Measurements from ENCODE around the gene PRDM5.

Gene PRDM5

DNA sequence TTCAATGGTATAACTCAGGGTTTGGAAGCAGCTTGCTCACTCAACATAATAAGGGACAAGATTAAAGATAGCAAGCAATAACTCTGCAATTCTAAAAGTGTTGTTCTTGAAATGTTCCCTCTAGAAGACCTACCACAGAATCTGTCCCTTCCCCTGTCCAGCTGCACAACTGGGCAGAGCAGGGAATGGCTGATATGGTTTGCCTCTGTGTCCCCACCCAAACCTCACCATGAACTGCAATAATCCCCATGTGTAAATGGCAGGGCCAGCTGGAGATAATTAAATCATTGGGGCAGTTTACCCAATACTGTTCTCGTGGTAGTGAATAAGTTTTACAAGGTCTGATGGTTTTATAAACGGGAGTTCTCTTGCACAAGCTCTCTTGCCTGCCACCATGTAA, 19.1 kb downstream of the PRDM5 start:
- H3K36me3 ChIP-seq (ENCODE audit: insufficient read depth, low read length), result peaks cover 7% of the 10 kb centered on the region
- H3K9me3 ChIP-seq (replicated peaks; ENCODE audit: low read length), result no peaks in the 10 kb centered on the region
- no peaks in the 10 kb centered on the region for H3K27me3 ChIP-seq (ENCODE audit: control insufficient read depth, insufficient read depth, low read length)
- H3K4me3 ChIP-seq (ENCODE audit: low read length), result no peak overlapping the region
- no peak overlapping the region for H3K9ac ChIP-seq (ENCODE audit: low read depth, low read length)
- H3K4me2 ChIP-seq (ENCODE audit: low read length), result no peak overlapping the region
- H3K4me1 ChIP-seq (ENCODE audit: control insufficient read depth, insufficient read depth, low read length), result no peaks in the 10 kb centered on the region

DNA sequence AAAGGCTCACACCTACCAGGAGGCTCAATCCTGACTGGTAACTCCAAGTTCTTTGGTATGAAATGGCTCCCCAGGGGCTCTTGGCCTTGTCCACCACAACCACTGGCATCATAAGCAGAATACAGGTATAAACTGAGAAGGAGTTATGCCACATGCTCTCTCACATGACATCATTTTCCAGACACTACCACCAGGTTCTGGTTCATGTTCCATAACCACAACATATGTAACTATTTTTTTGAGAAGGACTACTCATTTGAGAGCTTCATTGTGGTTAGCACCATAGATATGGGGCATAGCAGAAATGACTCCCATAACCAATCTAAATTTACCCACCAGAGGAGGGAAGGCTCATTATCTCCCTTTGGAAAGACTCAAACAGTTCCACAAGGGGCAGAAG, 19.6 kb downstream of the PRDM5 start:
- Histone ChIP-seq H3K27me3 (ENCODE audit: control insufficient read depth, insufficient read depth, low read length) (no peaks in the 10 kb centered on the region), H3K4me1 (ENCODE audit: control insufficient read depth, insufficient read depth, low read length) (no peaks in the 10 kb centered on the region), H3K9ac (ENCODE audit: low read depth, low read length) (no peak overlapping the region), H3K4me2 (ENCODE audit: low read length) (no peak overlapping the region), H3K9me3 (replicated peaks; ENCODE audit: low read length) (no peaks in the 10 kb centered on the region), H3K36me3 (ENCODE audit: insufficient read depth, low read length) (peaks cover 7% of the 10 kb centered on the region), H3K4me3 (ENCODE audit: low read length) (no peak overlapping the region)

DNA sequence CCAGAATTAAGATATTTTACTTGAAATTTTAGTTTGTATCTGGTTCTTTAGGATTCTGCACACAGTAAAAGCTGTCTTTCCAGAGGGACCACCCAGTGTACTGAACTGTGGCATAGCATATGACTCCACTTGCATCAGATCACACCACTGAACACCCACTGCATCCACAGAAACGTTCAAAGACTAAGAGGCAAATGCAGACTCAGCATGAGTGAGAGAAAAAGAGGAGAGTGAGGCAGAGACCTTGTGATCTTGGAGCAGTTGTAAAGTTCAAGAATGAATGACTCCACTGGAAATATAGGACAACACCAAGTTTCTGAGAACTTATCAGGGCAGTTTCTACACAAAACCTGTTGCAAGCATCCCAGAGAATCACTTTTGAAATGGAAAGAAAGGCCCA, 20.8 kb downstream of the PRDM5 start:
- Histone ChIP-seq H3K4me3 (ENCODE audit: low read length) (no peak overlapping the region), H3K4me2 (ENCODE audit: low read length) (no peak overlapping the region), H3K27me3 (ENCODE audit: control insufficient read depth, insufficient read depth, low read length) (no peaks in the 10 kb centered on the region), H3K4me1 (ENCODE audit: control insufficient read depth, insufficient read depth, low read length) (no peaks in the 10 kb centered on the region), H3K36me3 (ENCODE audit: insufficient read depth, low read length) (peaks cover 7% of the 10 kb centered on the region), H3K9ac (ENCODE audit: low read depth, low read length) (no peak overlapping the region), H3K9me3 (replicated peaks; ENCODE audit: low read length) (no peaks in the 10 kb centered on the region)

DNA sequence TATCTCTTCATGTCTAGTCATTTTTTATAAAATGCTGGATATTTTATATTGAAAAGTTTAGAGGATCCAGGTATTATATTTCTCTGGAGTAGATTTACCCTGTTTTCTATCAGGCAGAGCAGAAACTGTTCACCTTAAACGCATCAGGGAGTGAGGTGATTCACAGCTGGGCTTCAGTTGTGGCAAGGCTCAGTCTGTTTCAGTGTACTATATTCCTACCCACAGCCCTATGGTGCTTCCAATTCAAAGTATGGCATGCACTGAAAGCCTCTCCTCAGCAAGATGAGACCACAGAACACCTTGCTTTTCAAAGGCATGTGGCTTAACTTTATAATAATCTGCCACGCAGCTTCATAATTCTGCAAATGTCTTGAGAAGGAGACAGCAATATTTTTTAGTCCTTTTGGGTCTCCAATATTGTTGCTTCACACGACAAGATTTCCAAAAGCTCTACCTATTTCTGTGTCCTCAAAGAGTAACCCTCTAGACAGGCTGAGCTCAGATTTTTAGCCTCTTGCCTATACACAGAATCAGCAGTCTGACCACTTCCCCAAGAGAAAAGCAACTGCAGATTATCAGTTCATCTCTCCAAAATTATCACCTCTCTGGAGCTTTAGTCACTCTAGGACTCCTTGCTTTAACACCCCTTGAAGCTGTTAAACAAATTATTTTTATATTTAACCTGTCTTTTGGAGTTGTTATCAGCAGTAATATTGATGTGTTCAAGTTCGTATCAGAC, 24.4 kb downstream of the PRDM5 start:
- Histone ChIP-seq H3K4me2 (ENCODE audit: low read length) (no peak overlapping the region), H3K4me3 (ENCODE audit: low read length) (no peak overlapping the region), H3K4me1 (ENCODE audit: control insufficient read depth, insufficient read depth, low read length) (no peaks in the 10 kb centered on the region), H3K9ac (ENCODE audit: low read depth, low read length) (no peak overlapping the region), H3K36me3 (ENCODE audit: insufficient read depth, low read length) (no peaks in the 10 kb centered on the region), H3K27me3 (ENCODE audit: control insufficient read depth, insufficient read depth, low read length) (no peaks in the 10 kb centered on the region), H3K9me3 (replicated peaks; ENCODE audit: low read length) (no peaks in the 10 kb centered on the region)

DNA sequence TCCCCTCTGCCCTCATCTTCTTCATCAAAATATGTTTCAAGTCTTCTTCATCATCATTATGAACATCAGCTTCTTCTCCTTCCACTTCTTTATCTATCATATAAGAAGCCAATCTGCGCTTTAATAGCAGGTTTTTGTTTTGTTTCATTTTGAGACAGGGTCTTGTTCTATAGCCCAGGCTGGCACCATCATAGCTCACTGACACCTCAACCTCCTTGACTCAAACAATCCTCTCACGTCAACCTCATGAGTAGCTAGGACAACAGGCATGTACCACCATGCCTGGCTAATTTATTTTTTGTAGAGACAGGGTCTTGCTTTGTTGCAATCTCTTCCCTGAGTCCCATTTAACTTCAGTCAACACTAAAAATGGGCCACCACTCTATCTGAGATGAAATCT, 27.0 kb downstream of the PRDM5 start:
- H3K4me3 ChIP-seq (ENCODE audit: low read length), result no peak overlapping the region
- H3K9ac ChIP-seq (ENCODE audit: low read depth, low read length), result no peak overlapping the region
- H3K9me3 ChIP-seq (replicated peaks; ENCODE audit: low read length), result no peaks in the 10 kb centered on the region
- no peak overlapping the region for H3K4me2 ChIP-seq (ENCODE audit: low read length)
- no peaks in the 10 kb centered on the region for H3K27me3 ChIP-seq (ENCODE audit: control insufficient read depth, insufficient read depth, low read length)
- no peaks in the 10 kb centered on the region for H3K4me1 ChIP-seq (ENCODE audit: control insufficient read depth, insufficient read depth, low read length)
- peaks cover 3% of the 10 kb centered on the region for H3K36me3 ChIP-seq (ENCODE audit: insufficient read depth, low read length)

DNA sequence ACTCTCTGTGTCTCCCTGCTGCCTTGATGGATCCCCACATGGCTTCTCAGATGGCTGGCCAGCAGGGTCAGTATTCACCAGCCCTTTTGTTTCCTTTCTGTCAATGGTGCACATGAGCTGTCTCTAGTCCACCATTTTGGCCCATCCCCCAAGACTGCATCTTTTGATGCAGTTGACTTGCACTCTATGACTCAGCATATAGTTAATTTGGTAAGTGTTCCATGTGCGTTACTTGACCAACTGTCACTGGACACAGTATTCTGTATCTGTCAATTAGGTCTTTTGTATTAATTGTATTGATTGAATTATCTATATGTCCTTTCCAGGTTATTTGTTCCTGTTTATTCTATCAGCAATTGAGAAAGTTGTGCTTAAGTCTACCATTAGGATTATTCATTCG, 29.2 kb downstream of the PRDM5 start:
- H3K4me1 ChIP-seq (ENCODE audit: control insufficient read depth, insufficient read depth, low read length), result no peaks in the 10 kb centered on the region
- H3K9me3 ChIP-seq (replicated peaks; ENCODE audit: low read length), result no peaks in the 10 kb centered on the region
- peaks cover 3% of the 10 kb centered on the region for H3K36me3 ChIP-seq (ENCODE audit: insufficient read depth, low read length)
- H3K4me2 ChIP-seq (ENCODE audit: low read length), result no peak overlapping the region
- no peaks in the 10 kb centered on the region for H3K27me3 ChIP-seq (ENCODE audit: control insufficient read depth, insufficient read depth, low read length)
- no peak overlapping the region for H3K9ac ChIP-seq (ENCODE audit: low read depth, low read length)
- H3K4me3 ChIP-seq (ENCODE audit: low read length), result no peak overlapping the region

DNA sequence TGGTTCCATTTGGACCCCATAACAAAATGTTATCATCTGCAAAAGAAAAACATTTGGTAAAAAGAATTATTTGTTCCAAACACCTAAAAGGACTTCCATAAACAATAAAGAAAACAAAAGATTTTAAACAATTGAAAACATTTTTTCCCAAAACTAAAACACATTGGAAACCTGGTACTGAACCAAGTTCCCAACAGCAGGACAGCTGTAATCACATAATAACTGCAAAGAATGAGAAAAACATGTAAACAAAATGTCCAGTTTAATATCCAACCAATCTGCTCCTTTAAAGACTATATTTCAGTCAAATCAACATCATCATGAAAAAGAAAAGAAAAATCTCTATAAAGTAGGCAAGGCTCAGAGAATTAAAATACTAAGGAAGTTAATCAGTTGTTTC, 36.3 kb downstream of the PRDM5 start:
- H3K9me3 ChIP-seq (replicated peaks; ENCODE audit: low read length), result no peaks in the 10 kb centered on the region
- no peak overlapping the region for H3K4me2 ChIP-seq (ENCODE audit: low read length)
- H3K36me3 ChIP-seq (ENCODE audit: insufficient read depth, low read length), result no peaks in the 10 kb centered on the region
- no peaks in the 10 kb centered on the region for H3K27me3 ChIP-seq (ENCODE audit: control insufficient read depth, insufficient read depth, low read length)
- H3K4me1 ChIP-seq (ENCODE audit: control insufficient read depth, insufficient read depth, low read length), result no peaks in the 10 kb centered on the region
- no peak overlapping the region for H3K9ac ChIP-seq (ENCODE audit: low read depth, low read length)
- H3K4me3 ChIP-seq (ENCODE audit: low read length), result no peak overlapping the region

DNA sequence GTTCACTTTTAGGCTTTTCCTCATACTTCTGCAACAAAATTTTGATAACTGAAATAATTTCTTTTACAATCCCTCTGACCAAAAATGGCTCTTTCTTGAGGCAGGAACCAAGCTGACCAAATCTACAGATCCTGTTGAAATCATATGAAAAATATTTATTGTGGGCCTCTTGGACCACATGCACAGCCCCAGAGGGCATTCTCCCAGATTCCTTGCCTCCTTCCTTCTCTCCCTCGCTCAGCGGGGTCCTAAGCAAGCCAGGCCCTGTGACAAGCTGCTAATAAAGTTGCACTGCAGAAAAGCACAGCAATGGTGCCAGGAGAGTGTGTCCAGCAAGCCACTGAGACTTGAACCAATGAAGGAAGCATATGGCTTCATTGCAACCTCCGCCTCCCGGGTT, 40.7 kb downstream of the PRDM5 start:
- no peaks in the 10 kb centered on the region for H3K9me3 ChIP-seq (replicated peaks; ENCODE audit: low read length)
- H3K9ac ChIP-seq (ENCODE audit: low read depth, low read length), result no peak overlapping the region
- H3K27me3 ChIP-seq (ENCODE audit: control insufficient read depth, insufficient read depth, low read length), result no peaks in the 10 kb centered on the region
- H3K4me2 ChIP-seq (ENCODE audit: low read length), result no peak overlapping the region
- no peaks in the 10 kb centered on the region for H3K36me3 ChIP-seq (ENCODE audit: insufficient read depth, low read length)
- no peaks in the 10 kb centered on the region for H3K4me1 ChIP-seq (ENCODE audit: control insufficient read depth, insufficient read depth, low read length)
- no peak overlapping the region for H3K4me3 ChIP-seq (ENCODE audit: low read length)

DNA sequence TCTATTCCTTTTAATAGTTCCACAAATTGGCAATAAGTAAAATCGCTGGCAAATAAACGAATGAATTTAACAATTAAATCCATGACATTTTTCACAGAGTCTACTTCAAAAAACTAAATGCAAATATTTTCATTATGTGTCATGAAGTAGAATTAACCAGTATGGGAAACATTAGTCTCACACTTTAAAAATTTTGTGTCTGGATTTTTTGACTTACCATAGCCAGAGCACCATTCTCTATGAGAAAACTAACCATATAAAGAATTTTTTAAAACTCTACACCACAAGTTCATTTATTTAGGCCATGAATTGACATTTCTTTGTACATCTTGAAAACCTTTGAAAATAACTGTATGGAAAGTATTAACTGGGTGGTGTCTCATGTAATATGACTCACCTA, 41.2 kb downstream of the PRDM5 start:
- Histone ChIP-seq H3K4me1 (ENCODE audit: control insufficient read depth, insufficient read depth, low read length) (no peaks in the 10 kb centered on the region), H3K9ac (ENCODE audit: low read depth, low read length) (no peak overlapping the region), H3K4me3 (ENCODE audit: low read length) (no peak overlapping the region)

DNA sequence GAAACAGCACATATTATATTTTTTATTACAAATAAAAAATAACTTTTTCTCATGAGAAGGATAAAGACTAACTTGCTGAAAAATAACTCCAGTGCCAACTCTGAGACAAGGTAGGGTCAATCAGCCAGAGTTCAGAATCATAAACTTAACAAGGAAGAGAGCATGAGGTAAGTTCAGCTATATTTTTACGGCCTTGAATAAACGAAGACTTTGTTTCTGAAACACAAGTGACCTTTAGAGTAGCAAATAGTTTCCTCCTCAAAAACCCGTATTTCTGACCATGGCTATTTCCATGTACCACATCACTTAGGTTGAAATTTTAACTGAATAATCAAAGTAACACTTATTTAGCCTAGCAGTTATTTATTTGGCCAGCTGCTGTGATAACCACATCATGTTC, 45.5 kb downstream of the PRDM5 start:
- H3K27me3 ChIP-seq (ENCODE audit: control insufficient read depth, insufficient read depth, low read length), result no peaks in the 10 kb centered on the region
- H3K9ac ChIP-seq (ENCODE audit: low read depth, low read length), result no peak overlapping the region
- no peaks in the 10 kb centered on the region for H3K36me3 ChIP-seq (ENCODE audit: insufficient read depth, low read length)
- H3K4me2 ChIP-seq (ENCODE audit: low read length), result no peak overlapping the region
- H3K9me3 ChIP-seq (replicated peaks; ENCODE audit: low read length), result no peaks in the 10 kb centered on the region
- H3K4me1 ChIP-seq (ENCODE audit: control insufficient read depth, insufficient read depth, low read length), result no peaks in the 10 kb centered on the region
- H3K4me3 ChIP-seq (ENCODE audit: low read length), result no peak overlapping the region

More for the DNA sequence above, 41.2 kb downstream of the PRDM5 start:
- H3K9me3 ChIP-seq (replicated peaks; ENCODE audit: low read length), result no peaks in the 10 kb centered on the region
- no peaks in the 10 kb centered on the region for H3K36me3 ChIP-seq (ENCODE audit: insufficient read depth, low read length)
- H3K27me3 ChIP-seq (ENCODE audit: control insufficient read depth, insufficient read depth, low read length), result no peaks in the 10 kb centered on the region
- H3K4me2 ChIP-seq (ENCODE audit: low read length), result no peak overlapping the region

DNA sequence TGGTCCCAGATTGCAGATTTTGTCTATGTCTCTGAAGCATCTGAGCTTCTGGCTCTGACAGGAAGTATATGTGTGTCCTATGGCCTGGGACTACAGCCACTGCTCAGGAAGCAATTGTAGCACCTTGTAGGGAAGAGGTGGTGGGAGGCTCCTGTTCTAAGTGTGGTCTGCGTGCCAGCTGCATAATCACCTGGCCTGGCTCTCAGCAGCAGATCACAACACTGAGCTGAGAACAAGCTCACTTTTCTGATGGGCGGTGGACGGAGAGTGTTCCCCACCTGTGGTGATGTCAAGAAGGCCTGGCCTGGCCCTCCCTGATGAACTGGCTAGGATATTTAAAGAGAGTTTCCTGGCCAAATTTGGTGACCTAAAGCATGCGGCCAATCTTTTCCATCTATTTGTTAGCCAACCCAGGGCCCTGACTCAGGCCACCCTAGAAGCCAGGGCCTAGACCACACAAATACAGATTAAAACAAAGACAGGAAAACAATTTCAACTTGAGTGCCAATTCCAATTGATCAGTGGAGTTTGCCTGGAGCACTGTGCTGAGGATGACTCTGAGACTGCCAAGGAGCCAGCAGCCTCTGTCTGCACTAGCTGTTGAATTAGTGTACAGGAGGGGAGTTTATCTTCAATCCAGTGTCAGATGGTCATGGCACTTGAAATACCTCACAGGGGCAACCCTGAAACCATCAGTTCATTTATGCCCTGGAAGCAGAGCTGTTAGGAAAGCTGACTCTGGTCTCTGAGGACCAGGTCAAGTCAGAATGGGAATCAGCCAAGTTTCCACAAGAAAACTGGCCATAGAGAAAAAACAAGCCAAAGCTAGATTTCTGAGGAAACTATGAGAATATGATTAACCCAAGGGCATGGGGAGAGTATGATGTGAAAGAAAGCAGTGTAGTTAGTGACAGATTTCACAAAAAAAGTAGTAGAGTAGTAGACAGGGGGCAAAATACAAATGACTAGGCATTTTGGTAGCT, 47.4 kb downstream of the PRDM5 start:
- no peaks in the 10 kb centered on the region for H3K36me3 ChIP-seq (ENCODE audit: insufficient read depth, low read length)
- H3K9ac ChIP-seq (ENCODE audit: low read depth, low read length), result no peak overlapping the region
- no peaks in the 10 kb centered on the region for H3K4me1 ChIP-seq (ENCODE audit: control insufficient read depth, insufficient read depth, low read length)
- H3K27me3 ChIP-seq (ENCODE audit: control insufficient read depth, insufficient read depth, low read length), result no peaks in the 10 kb centered on the region
- no peak overlapping the region for H3K4me2 ChIP-seq (ENCODE audit: low read length)
- no peaks in the 10 kb centered on the region for H3K9me3 ChIP-seq (replicated peaks; ENCODE audit: low read length)
- no peak overlapping the region for H3K4me3 ChIP-seq (ENCODE audit: low read length)

All from skeletal muscle satellite cell (primary cell).